ENCODE measurements around the gene BEGAIN. TPM values are rescaled to one million over a fixed set of nuclear protein-coding genes. Genes with fewer than 3 reads are reported as not detected.

BEGAIN gene
- total and polyA plus RNA-seq, 2 of the 8 experiments (the other 6 are each of a cell fraction or from before 2014, with no cell fraction given), result 2.9 to 3.0 TPM

DNA sequence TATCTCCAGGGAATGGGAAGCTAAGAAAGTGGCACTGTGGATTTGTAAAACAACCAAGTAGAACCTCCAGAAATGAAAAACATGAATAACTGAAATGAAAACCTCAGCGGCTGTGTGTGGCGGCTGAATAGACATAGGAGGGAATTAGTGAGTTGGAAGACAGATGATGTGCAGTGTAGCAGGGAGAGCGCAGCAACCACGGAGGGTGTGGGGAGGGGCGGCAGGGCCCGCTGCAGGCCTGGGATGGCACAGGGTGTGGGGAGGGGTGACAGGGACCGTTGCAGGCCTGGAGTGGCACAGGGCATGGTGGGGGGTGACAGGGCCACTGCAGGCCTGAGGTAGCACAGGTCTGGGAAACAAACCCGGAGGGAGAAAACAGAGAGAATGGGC, 51.1 kb downstream of the BEGAIN start:
- H4K8ac ChIP-seq (ENCODE audit: extremely low read depth, insufficient read depth, low read length), result no peak overlapping the region; the same call in 1 of the 2 replicates

More for the DNA sequence above, 51.1 kb downstream of the BEGAIN start:
- no peaks in the 10 kb centered on the region for H3K79me1 ChIP-seq (ENCODE audit: low read depth, low read length)
- no peak overlapping the region for H3K4me2 ChIP-seq (ENCODE audit: insufficient read depth in 1 of 2, low read depth in 2 of 2, low read length in 2 of 2)
- H3K27me3 ChIP-seq (replicated peaks in 1 of 4; ENCODE audit: control insufficient read depth in 3 of 4, extremely low read depth in 1 of 4, insufficient read depth in 3 of 4, low read length in 3 of 4), result no peaks in the 10 kb centered on the region
- no peak overlapping the region for H4K91ac ChIP-seq (replicated peaks; ENCODE audit: insufficient read length, low read length)
- H4K5ac ChIP-seq (ENCODE audit: insufficient read length, low read depth, low read length), result no peak overlapping the region
- no peak overlapping the region for H3K56ac ChIP-seq (replicated peaks; ENCODE audit: insufficient read length, low read depth, low read length)
- H3K23ac ChIP-seq (ENCODE audit: insufficient read length), result no peak overlapping the region
- no peak overlapping the region for H3K4ac ChIP-seq (replicated peaks; ENCODE audit: insufficient read length, low read depth, low read length)
- no peak overlapping the region for H2BK15ac ChIP-seq (ENCODE audit: low read length)
- POLR2A ChIA-PET (ENCODE audit: partially characterized antibody), result interaction anchor here (0.9 kb wide), 1 partner anchor 14 kb away, joined by 3 read pairs; no protein-coding TSS in a partner anchor
- H3K23me2 ChIP-seq (ENCODE audit: low read depth, low read length), result no peaks in the 10 kb centered on the region
- no peak overlapping the region for H2BK12ac ChIP-seq (ENCODE audit: low read depth, low read length)
- TF ChIP-seq MAFK (IDR thresholded peaks at IDR 0.05; ENCODE audit: low read depth, low read length), result no peak
- no peak for DNase-seq (ENCODE audit: low read depth in 1 of 2, low spot score in 2 of 2)
- WGBS, 2 experiments (ENCODE audit: extremely low coverage in 1 of 2, insufficient coverage in 1 of 2, insufficient read length in 1 of 2, insufficient replicate concordance in 2 of 2, low coverage in 1 of 2, low lambda C conversion rate in 2 of 2, missing lambda C conversion rate in 1 of 2), result 90% methylated on average over 8 of the region's 8 CpGs; no CpG with 5 or more reads in 1 of the 2 experiments
- H4K20me1 ChIP-seq (replicated peaks in 1 of 2; ENCODE audit: control insufficient read depth in 1 of 2, insufficient read depth in 2 of 2, low read length in 2 of 2), result no peaks in the 10 kb centered on the region
- H3K9me3 ChIP-seq (ENCODE audit: insufficient read depth in 2 of 2, low read depth in 1 of 2, low read length in 1 of 2), result no peaks in the 10 kb centered on the region
- no peak overlapping the region for H3K27ac ChIP-seq (ENCODE audit: low read depth, low read length)
- no peak for FAIRE-seq
- H3K79me2 ChIP-seq (ENCODE audit: control insufficient read depth in 1 of 2, insufficient read depth in 2 of 2, low read length in 2 of 2), result no peaks in the 10 kb centered on the region
- H3K4me3 ChIP-seq (ENCODE audit: extremely low read depth in 1 of 4, insufficient read depth in 2 of 4, low read depth in 3 of 4, low read length in 4 of 4), result no peak overlapping the region
- peaks cover 0 to 10% (median 0%) of the 10 kb centered on the region in 4 experiments; a peak in 1 of 7 replicates for H3K4me1 ChIP-seq (replicated peaks in 1 of 4; ENCODE audit: control insufficient read depth in 3 of 4, insufficient read depth in 4 of 4, low read length in 3 of 4)
- CTCF ChIA-PET (ENCODE audit: partially characterized antibody), result interaction anchor here (1.0 to 9.2 kb wide), 6 partner anchors 11 to 151 kb away, joined by 3 to 61 read pairs (median 20); no protein-coding TSS in a partner anchor
- no peak overlapping the region for H2AFZ ChIP-seq (ENCODE audit: low read length)
- H3K9ac ChIP-seq (replicated peaks in 1 of 4; ENCODE audit: extremely low read depth in 1 of 4, low read depth in 3 of 4, low read length in 3 of 4), result no peak overlapping the region
- no peak overlapping the region for H2AK5ac ChIP-seq (ENCODE audit: low read depth, low read length)
- H2BK20ac ChIP-seq (ENCODE audit: low read length), result no peak overlapping the region
- no peak overlapping the region for H3K14ac ChIP-seq (ENCODE audit: insufficient read length)
- no peaks in the 10 kb centered on the region for H3K36me3 ChIP-seq (ENCODE audit: control insufficient read depth in 2 of 4, insufficient read depth in 4 of 4, low read length in 3 of 4)
- no peak overlapping the region for H3K18ac ChIP-seq (ENCODE audit: extremely low read depth, low read length)
- H2BK120ac ChIP-seq (replicated peaks; ENCODE audit: low read depth, low read length), result no peak overlapping the region
- no peak overlapping the region for H2BK5ac ChIP-seq (ENCODE audit: low read depth, low read length)

All from H1 (cell line).